DMS153 treated with DMSO at 0.1 percent for 48 hours (cell line): ENCODE measurements around the gene KRTAP4-2.
"Not testable (repeated sequence)": the region's sequence is repeated elsewhere in the genome, so short reads cannot be mapped to it uniquely, and the experiment has no call there.

Experiments used
- DNase-seq: peaks from one replicate; lab custom pipeline; 2025; ENCODE audit not compliant: unreplicated experiment; lab: John Stamatoyannopoulos, UW

The KRTAP4-2 gene

GRCh38 chr17:41177727-41178271, at the start of gene KRTAP4-2:
Gene KRTAP4-2, minus strand, starts transcription at chr17:41178221. Its CDS starts 57 bp downstream, at chr17:41178164.
- DNase-seq, result no peak

- not testable (repeated sequence) for DNase-seq
Measured at GRCh38 chr17:41226598-41227095, 48.6 kb upstream of the KRTAP4-2 start, which contains the start of gene KRTAP9-2. Gene KRTAP9-2, plus strand, starts transcription at chr17:41226648. Its CDS starts 7 bp downstream, at chr17:41226655.

- no peak for DNase-seq
Measured at GRCh38 chr17:41226051-41226450, 48.0 kb upstream of the KRTAP4-2 start.

GRCh38 chr17:41223821-41224220, 45.8 kb upstream of the KRTAP4-2 start:
- no peak for DNase-seq

GRCh38 chr17:41215681-41216080, 37.7 kb upstream of the KRTAP4-2 start:
- no peak for DNase-seq

GRCh38 chr17:41212524-41213169, 34.6 kb upstream of the KRTAP4-2 start:
- DNase-seq, result peak; percentile 38

GRCh38 chr17:41211845-41212466, 33.9 kb upstream of the KRTAP4-2 start:
- DNase-seq, result peak; percentile 91

GRCh38 chr17:41199421-41200078, 21.5 kb upstream of the KRTAP4-2 start:
- peak; percentile 43 for DNase-seq

- no peak for DNase-seq
Measured at GRCh38 chr17:41196068-41196467, 18.0 kb upstream of the KRTAP4-2 start.

GRCh38 chr17:41190328-41190727, 12.3 kb upstream of the KRTAP4-2 start:
- DNase-seq, result no peak

- DNase-seq, result not testable (repeated sequence)
Measured at GRCh38 chr17:41189837-41190318, 11.9 kb upstream of the KRTAP4-2 start, which contains the start of gene KRTAP9-1. Gene KRTAP9-1, plus strand, starts transcription at chr17:41189887. Its CDS starts 0 bp downstream, at chr17:41189887.

GRCh38 chr17:41186872-41187271, 8.9 kb upstream of the KRTAP4-2 start:
- DNase-seq, result no peak

GRCh38 chr17:41185001-41185400, 7.0 kb upstream of the KRTAP4-2 start:
- no peak for DNase-seq

GRCh38 chr17:41184480-41184961, 6.5 kb upstream of the KRTAP4-2 start, which contains the start of gene KRTAP4-1:
Gene KRTAP4-1, minus strand, starts transcription at chr17:41184911. Its CDS starts 57 bp downstream, at chr17:41184854.
- DNase-seq, result no peak

GRCh38 chr17:41178843-41179616, 1.0 kb upstream of the KRTAP4-2 start:
- DNase-seq, result no peak

GRCh38 chr17:41178341-41178740, 320 bp upstream of the KRTAP4-2 start:
- no peak for DNase-seq

GRCh38 chr17:41176744-41177387, 1.2 kb downstream of the KRTAP4-2 start:
- no peak for DNase-seq

GRCh38 chr17:41171886-41172285, 6.1 kb downstream of the KRTAP4-2 start:
- DNase-seq, result no peak

GRCh38 chr17:41168121-41168520, 9.9 kb downstream of the KRTAP4-2 start, which contains the start of gene KRTAP4-3:
Gene KRTAP4-3, minus strand, starts transcription at chr17:41168221. Its CDS starts 49 bp downstream, at chr17:41168172.
- DNase-seq, result no peak

GRCh38 chr17:41167561-41167960, 10.5 kb downstream of the KRTAP4-2 start:
- DNase-seq, result no peak
